Measurements from ENCODE around the gene CD209.

DNA sequence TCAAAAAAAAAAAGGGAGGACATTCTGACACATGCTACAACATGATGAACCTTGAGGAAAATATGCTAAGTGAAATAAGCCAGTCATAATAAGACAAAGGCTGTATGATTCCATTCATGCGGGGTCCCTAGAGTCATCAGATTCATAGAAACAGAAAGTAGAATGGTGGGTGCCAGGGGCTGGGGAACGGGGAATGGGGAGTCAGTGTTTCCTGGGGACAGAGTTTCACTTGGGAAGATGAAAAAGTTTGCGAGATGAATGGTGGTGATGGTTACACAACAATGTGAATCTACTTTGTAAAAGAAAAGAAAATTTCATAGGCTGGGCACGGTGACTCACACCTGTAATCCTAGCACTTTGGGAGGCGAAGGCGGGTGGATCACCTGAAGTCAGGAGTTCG lies 9.3 kb downstream of the CD209 start:
- TF ChIP-seq, protein P1, sequence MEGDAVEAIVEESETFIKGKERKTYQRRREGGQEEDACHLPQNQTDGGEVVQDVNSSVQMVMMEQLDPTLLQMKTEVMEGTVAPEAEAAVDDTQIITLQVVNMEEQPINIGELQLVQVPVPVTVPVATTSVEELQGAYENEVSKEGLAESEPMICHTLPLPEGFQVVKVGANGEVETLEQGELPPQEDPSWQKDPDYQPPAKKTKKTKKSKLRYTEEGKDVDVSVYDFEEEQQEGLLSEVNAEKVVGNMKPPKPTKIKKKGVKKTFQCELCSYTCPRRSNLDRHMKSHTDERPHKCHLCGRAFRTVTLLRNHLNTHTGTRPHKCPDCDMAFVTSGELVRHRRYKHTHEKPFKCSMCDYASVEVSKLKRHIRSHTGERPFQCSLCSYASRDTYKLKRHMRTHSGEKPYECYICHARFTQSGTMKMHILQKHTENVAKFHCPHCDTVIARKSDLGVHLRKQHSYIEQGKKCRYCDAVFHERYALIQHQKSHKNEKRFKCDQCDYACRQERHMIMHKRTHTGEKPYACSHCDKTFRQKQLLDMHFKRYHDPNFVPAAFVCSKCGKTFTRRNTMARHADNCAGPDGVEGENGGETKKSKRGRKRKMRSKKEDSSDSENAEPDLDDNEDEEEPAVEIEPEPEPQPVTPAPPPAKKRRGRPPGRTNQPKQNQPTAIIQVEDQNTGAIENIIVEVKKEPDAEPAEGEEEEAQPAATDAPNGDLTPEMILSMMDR (conservative IDR thresholded peaks at IDR 0.05; ENCODE audit: low read depth, low read length): no peak
- TF ChIP-seq EZH2 (IDR thresholded peaks at IDR 0.05; ENCODE audit: borderline replicate concordance, low read depth, low read length, poor library complexity, severe bottlenecking): no peak

Measured in A673 (cell line).